Measurements from ENCODE around the gene PCGF3. TPM values are rescaled to one million over a fixed set of nuclear protein-coding genes. Genes with fewer than 3 reads are reported as not detected.

The PCGF3 gene
- total RNA-seq, 1 donor from 2014 or later = 58.5 TPM

GRCh38 chr4:742742-743311 lies 37.2 kb downstream of the PCGF3 start:
- DNase-seq (ENCODE audit: low read depth) = no peak
- no peaks in the 10 kb centered on the region for H3K36me3 ChIP-seq (ENCODE audit: control insufficient read depth, insufficient read depth, low read length)
- H3K27me3 ChIP-seq (ENCODE audit: control insufficient read depth, insufficient read depth, low read length) = no peaks in the 10 kb centered on the region
- H3K4me3 ChIP-seq (ENCODE audit: low read depth, low read length) = no peak overlapping the region
- TF ChIP-seq CTCF (IDR thresholded peaks at IDR 0.05; ENCODE audit: insufficient read depth, low read length, poor library complexity, severe bottlenecking) = peak; percentile 88

GRCh38 chr4:743463-744211 lies 38.0 kb downstream of the PCGF3 start:
- Histone ChIP-seq H3K27me3 (ENCODE audit: control insufficient read depth, insufficient read depth, low read length) (no peaks in the 10 kb centered on the region), H3K36me3 (ENCODE audit: control insufficient read depth, insufficient read depth, low read length) (peaks cover 1% of the 10 kb centered on the region), H3K4me3 (ENCODE audit: low read depth, low read length) (no peak overlapping the region)
- DNase-seq (ENCODE audit: low read depth) = no peak
- TF ChIP-seq CTCF (IDR thresholded peaks at IDR 0.05; ENCODE audit: insufficient read depth, low read length, poor library complexity, severe bottlenecking) = no peak

- no peak overlapping the region for H3K4me3 ChIP-seq (ENCODE audit: low read depth, low read length)
- H3K27me3 ChIP-seq (ENCODE audit: control insufficient read depth, insufficient read depth, low read length) = no peaks in the 10 kb centered on the region
- DNase-seq (ENCODE audit: low read depth) = no peak
- H3K36me3 ChIP-seq (ENCODE audit: control insufficient read depth, insufficient read depth, low read length) = peaks cover 1% of the 10 kb centered on the region
- no peak for TF ChIP-seq CTCF (IDR thresholded peaks at IDR 0.05; ENCODE audit: insufficient read depth, low read length, poor library complexity, severe bottlenecking)
Observed at GRCh38 chr4:744212-744841, 38.7 kb downstream of the PCGF3 start.

- Histone ChIP-seq H3K27me3 (ENCODE audit: control insufficient read depth, insufficient read depth, low read length) (no peaks in the 10 kb centered on the region), H3K36me3 (ENCODE audit: control insufficient read depth, insufficient read depth, low read length) (peaks cover 1% of the 10 kb centered on the region), H3K4me3 (ENCODE audit: low read depth, low read length) (no peak overlapping the region)
- TF ChIP-seq CTCF (IDR thresholded peaks at IDR 0.05; ENCODE audit: insufficient read depth, low read length, poor library complexity, severe bottlenecking) = no peak
- no peak for DNase-seq (ENCODE audit: low read depth)
Observed at GRCh38 chr4:747546-748170, 42.0 kb downstream of the PCGF3 start.

GRCh38 chr4:748461-748860 lies 42.8 kb downstream of the PCGF3 start:
- Histone ChIP-seq H3K36me3 (ENCODE audit: control insufficient read depth, insufficient read depth, low read length) (peaks cover 1% of the 10 kb centered on the region), H3K4me3 (ENCODE audit: low read depth, low read length) (no peak overlapping the region)
- TF ChIP-seq CTCF (IDR thresholded peaks at IDR 0.05; ENCODE audit: insufficient read depth, low read length, poor library complexity, severe bottlenecking) = no peak

More at GRCh38 chr4:748461-748860, 42.8 kb downstream of the PCGF3 start:
- H3K27me3 ChIP-seq (ENCODE audit: control insufficient read depth, insufficient read depth, low read length) = no peaks in the 10 kb centered on the region
- DNase-seq (ENCODE audit: low read depth) = no peak

Measured in kidney epithelial cell (primary cell).